Panc1 (cell line): Measurements from ENCODE around the gene ECM1.

Experiments used
- CTCF ChIP-seq: fragments of 450-650 bp; IDR thresholded peaks from 2 replicates; pipeline ENCODE4 v1.5.1; 2017; ENCODE audit warnings: mild to moderate bottlenecking
- POLR2AphosphoS5 ChIP-seq: IDR thresholded peaks from 2 replicates; pipeline ENCODE4 v1.6.1; 2012; ENCODE audit warnings: mild to moderate bottlenecking, low read depth, low read length, moderate library complexity

- no peak for TF ChIP-seq CTCF
- TF ChIP-seq POLR2AphosphoS5, result peak; percentile 89
Measured at GRCh38 chr1:150486966-150487762, 20.7 kb upstream of the ECM1 start, which contains the start of gene TARS2.
